ENCODE measurements around the gene E2F1.

E2F1 gene

GRCh38 chr20:33629533-33629932 lies 56.7 kb downstream of the E2F1 start:
- no peak overlapping the region for H2BK5ac ChIP-seq (ENCODE audit: low read depth, low read length, poor library complexity, severe bottlenecking)
- no peak overlapping the region for H3K4me3 ChIP-seq (ENCODE audit: insufficient read depth in 1 of 2, low read depth in 1 of 2, low read length in 2 of 2)
- H2BK15ac ChIP-seq (ENCODE audit: low read depth, poor library complexity, severe bottlenecking), result no peak overlapping the region
- H2BK12ac ChIP-seq (ENCODE audit: low read length in 2 of 2), result no peak overlapping the region
- H3K27ac ChIP-seq (ENCODE audit: low read length, poor library complexity, severe bottlenecking), result no peak overlapping the region
- H3K4ac ChIP-seq (ENCODE audit: low read depth in 1 of 2, low read length in 2 of 2), result no peak overlapping the region
- no peak overlapping the region for H3K4me2 ChIP-seq (ENCODE audit: low read length, poor library complexity, severe bottlenecking)
- H3K79me1 ChIP-seq (replicated peaks; ENCODE audit: low read length, poor library complexity, severe bottlenecking), result no peaks in the 10 kb centered on the region
- no peak overlapping the region for H3K9ac ChIP-seq (ENCODE audit: low read length)
- no peaks in the 10 kb centered on the region for H3K4me1 ChIP-seq (ENCODE audit: control insufficient read depth, insufficient read depth, low read depth, low read length)
- no peak overlapping the region for H3K14ac ChIP-seq (ENCODE audit: low read length in 2 of 2)
- no peak for DNase-seq
- no peaks in the 10 kb centered on the region for H3K27me3 ChIP-seq (ENCODE audit: control insufficient read depth in 1 of 2, insufficient read depth in 1 of 2, low read length in 2 of 2)
- H2AFZ ChIP-seq (ENCODE audit: low read depth, low read length), result no peak overlapping the region
- H3K18ac ChIP-seq (ENCODE audit: low read depth in 1 of 2, low read length in 2 of 2), result no peak overlapping the region
- H3K23ac ChIP-seq (ENCODE audit: low read length in 2 of 2), result no peak overlapping the region
- no peaks in the 10 kb centered on the region for H3K9me3 ChIP-seq (ENCODE audit: control insufficient read depth, low read length)
- WGBS, result 96% methylated on average over 10 of the region's 10 CpGs
- no peak overlapping the region for H4K8ac ChIP-seq (ENCODE audit: low read length)
- peaks cover 43 to 81% of the 10 kb centered on the region in 2 experiments for H3K36me3 ChIP-seq (ENCODE audit: control insufficient read depth in 1 of 2, insufficient read depth in 2 of 2, low read depth in 1 of 2, low read length in 2 of 2)
- no peak overlapping the region for H4K91ac ChIP-seq (ENCODE audit: low read length)
- no peak overlapping the region for H2AK5ac ChIP-seq (ENCODE audit: low read length, severe bottlenecking)
- no peak overlapping the region for H2BK120ac ChIP-seq (ENCODE audit: low read depth, low read length)

GRCh38 chr20:33627577-33628216 lies 58.5 kb downstream of the E2F1 start:
- Histone ChIP-seq H3K4me1 (ENCODE audit: control insufficient read depth, insufficient read depth, low read depth, low read length) (peaks cover 2% of the 10 kb centered on the region), H3K4me2 (ENCODE audit: low read length, poor library complexity, severe bottlenecking) (no peak overlapping the region), H3K79me1 (replicated peaks; ENCODE audit: low read length, poor library complexity, severe bottlenecking) (peaks cover 1% of the 10 kb centered on the region), H4K91ac (ENCODE audit: low read length) (no peak overlapping the region), H3K27me3 (ENCODE audit: control insufficient read depth in 1 of 2, insufficient read depth in 1 of 2, low read length in 2 of 2) (no peaks in the 10 kb centered on the region), H2BK12ac (ENCODE audit: low read length in 2 of 2) (no peak overlapping the region), H3K9me3 (ENCODE audit: control insufficient read depth, low read length) (no peaks in the 10 kb centered on the region), H3K18ac (ENCODE audit: low read depth in 1 of 2, low read length in 2 of 2) (no peak overlapping the region), H2AK5ac (ENCODE audit: low read length, severe bottlenecking) (no peak overlapping the region), H2BK5ac (ENCODE audit: low read depth, low read length, poor library complexity, severe bottlenecking) (no peak overlapping the region), H2BK15ac (ENCODE audit: low read depth, poor library complexity, severe bottlenecking) (no peak overlapping the region), H3K36me3 (ENCODE audit: control insufficient read depth in 1 of 2, insufficient read depth in 2 of 2, low read depth in 1 of 2, low read length in 2 of 2) (peaks cover 46 to 85% of the 10 kb centered on the region in 2 experiments), H3K4me3 (ENCODE audit: insufficient read depth in 1 of 2, low read depth in 1 of 2, low read length in 2 of 2) (no peak overlapping the region), H3K9ac (ENCODE audit: low read length) (no peak overlapping the region), H2AFZ (ENCODE audit: low read depth, low read length) (no peak overlapping the region), H2BK120ac (ENCODE audit: low read depth, low read length) (no peak overlapping the region), H4K8ac (ENCODE audit: low read length) (no peak overlapping the region), H3K14ac (ENCODE audit: low read length in 2 of 2) (no peak overlapping the region), H3K23ac (ENCODE audit: low read length in 2 of 2) (no peak overlapping the region), H3K4ac (ENCODE audit: low read depth in 1 of 2, low read length in 2 of 2) (no peak overlapping the region), H3K27ac (ENCODE audit: low read length, poor library complexity, severe bottlenecking) (no peak overlapping the region)
- DNase-seq, result no peak
- WGBS, result 97% methylated on average over 2 of the region's 4 CpGs

GRCh38 chr20:33626190-33626589 lies 60.0 kb downstream of the E2F1 start:
- H3K18ac ChIP-seq (ENCODE audit: low read depth in 1 of 2, low read length in 2 of 2), result no peak overlapping the region
- peaks cover 1% of the 10 kb centered on the region for H3K79me1 ChIP-seq (replicated peaks; ENCODE audit: low read length, poor library complexity, severe bottlenecking)
- DNase-seq, result no peak
- H4K91ac ChIP-seq (ENCODE audit: low read length), result no peak overlapping the region
- H3K14ac ChIP-seq (ENCODE audit: low read length in 2 of 2), result no peak overlapping the region
- no peak overlapping the region for H3K4ac ChIP-seq (ENCODE audit: low read depth in 1 of 2, low read length in 2 of 2)
- WGBS, result 97% methylated on average over 4 of the region's 4 CpGs
- no peak overlapping the region for H2BK15ac ChIP-seq (ENCODE audit: low read depth, poor library complexity, severe bottlenecking)
- H3K4me2 ChIP-seq (ENCODE audit: low read length, poor library complexity, severe bottlenecking), result no peak overlapping the region
- H2AFZ ChIP-seq (ENCODE audit: low read depth, low read length), result no peak overlapping the region
- H3K9ac ChIP-seq (ENCODE audit: low read length), result no peak overlapping the region
- peaks cover 41 to 75% of the 10 kb centered on the region in 2 experiments for H3K36me3 ChIP-seq (ENCODE audit: control insufficient read depth in 1 of 2, insufficient read depth in 2 of 2, low read depth in 1 of 2, low read length in 2 of 2)
- H2BK120ac ChIP-seq (ENCODE audit: low read depth, low read length), result no peak overlapping the region
- no peak overlapping the region for H2AK5ac ChIP-seq (ENCODE audit: low read length, severe bottlenecking)
- no peak overlapping the region for H4K8ac ChIP-seq (ENCODE audit: low read length)
- H3K27ac ChIP-seq (ENCODE audit: low read length, poor library complexity, severe bottlenecking), result no peak overlapping the region
- H3K4me1 ChIP-seq (ENCODE audit: control insufficient read depth, insufficient read depth, low read depth, low read length), result peaks cover 2% of the 10 kb centered on the region
- H2BK5ac ChIP-seq (ENCODE audit: low read depth, low read length, poor library complexity, severe bottlenecking), result no peak overlapping the region
- no peak overlapping the region for H2BK12ac ChIP-seq (ENCODE audit: low read length in 2 of 2)
- H3K27me3 ChIP-seq (ENCODE audit: control insufficient read depth in 1 of 2, insufficient read depth in 1 of 2, low read length in 2 of 2), result no peaks in the 10 kb centered on the region
- no peak overlapping the region for H3K23ac ChIP-seq (ENCODE audit: low read length in 2 of 2)
- H3K4me3 ChIP-seq (ENCODE audit: insufficient read depth in 1 of 2, low read depth in 1 of 2, low read length in 2 of 2), result no peak overlapping the region
- H3K9me3 ChIP-seq (ENCODE audit: control insufficient read depth, low read length), result no peaks in the 10 kb centered on the region
